Breast epithelium (tissue), 3 donors: ENCODE measurements around the gene SDK1.

Experiments
- CTCF ChIP-seq, 3 donors: fragments of 450-650 bp; IDR thresholded peaks; one replicate each; pipeline ENCODE4 v1.5.1; 2016 to 2017; ENCODE audit warnings: antibody characterized with exemption in 3 of 3, mild to moderate bottlenecking in 3 of 3, moderate library complexity in 3 of 3
- POLR2A ChIP-seq: fragments of 450-650 bp; IDR thresholded peaks from one replicate; pipeline ENCODE4 v1.6.1; 2016; ENCODE audit warnings: antibody characterized with exemption, mild to moderate bottlenecking, moderate library complexity

GRCh38 chr7:3738964-3739363, 437.9 kb downstream of the SDK1 start:
- TF ChIP-seq POLR2A (no peak), CTCF (IDR thresholded peaks at IDR 0.05) (no peak)
